Measurements from ENCODE around the gene BICRAL. TPM values are rescaled to one million over a fixed set of nuclear protein-coding genes. Genes with fewer than 3 reads are reported as not detected.

BICRAL gene
- total RNA-seq, 1 experiment from 2014 or later = 9.7 TPM

DNA sequence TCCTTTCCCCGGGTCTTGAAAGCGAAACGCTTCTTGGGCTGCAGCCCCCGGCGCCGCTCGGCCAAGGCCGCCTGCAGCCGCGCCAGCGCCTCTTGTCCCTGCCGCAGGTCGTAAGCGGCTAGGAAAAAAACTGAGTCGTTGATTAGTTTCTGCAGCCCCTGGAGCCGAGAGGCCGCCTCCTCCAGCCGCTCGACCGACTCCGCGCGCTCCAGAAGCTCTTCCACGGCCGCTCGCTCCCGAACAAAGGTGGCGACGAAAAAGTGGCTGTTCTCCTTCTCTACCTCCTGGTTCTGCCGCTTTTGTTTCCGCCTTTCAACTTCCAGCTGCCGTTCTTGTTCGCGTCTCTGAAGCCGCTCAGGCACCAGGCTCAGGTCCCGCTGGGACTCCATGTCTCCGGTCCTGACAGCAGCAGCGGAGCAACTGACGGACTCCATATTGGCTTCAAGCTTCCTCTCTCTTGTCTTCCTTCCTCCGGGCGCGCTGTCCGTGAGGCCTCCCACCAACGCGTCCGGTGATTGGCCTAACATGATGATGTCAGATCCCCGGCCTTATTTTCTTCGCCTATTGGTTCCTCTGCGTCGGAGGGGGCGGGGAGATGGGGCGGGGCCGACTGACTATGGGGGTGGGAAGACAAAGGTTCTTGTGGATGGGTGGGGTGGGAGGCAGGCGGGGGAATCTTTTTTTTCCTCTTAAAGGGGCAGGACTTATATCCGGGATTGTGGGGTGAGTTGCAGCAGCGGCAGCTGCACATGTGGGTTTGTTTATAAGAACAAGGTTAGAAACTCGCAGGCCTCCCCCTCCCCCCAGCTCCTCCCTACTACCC, 36.0 kb upstream of the BICRAL start, which contains the start of gene TBCC (continued):
- TF ChIP-seq, protein P1, sequence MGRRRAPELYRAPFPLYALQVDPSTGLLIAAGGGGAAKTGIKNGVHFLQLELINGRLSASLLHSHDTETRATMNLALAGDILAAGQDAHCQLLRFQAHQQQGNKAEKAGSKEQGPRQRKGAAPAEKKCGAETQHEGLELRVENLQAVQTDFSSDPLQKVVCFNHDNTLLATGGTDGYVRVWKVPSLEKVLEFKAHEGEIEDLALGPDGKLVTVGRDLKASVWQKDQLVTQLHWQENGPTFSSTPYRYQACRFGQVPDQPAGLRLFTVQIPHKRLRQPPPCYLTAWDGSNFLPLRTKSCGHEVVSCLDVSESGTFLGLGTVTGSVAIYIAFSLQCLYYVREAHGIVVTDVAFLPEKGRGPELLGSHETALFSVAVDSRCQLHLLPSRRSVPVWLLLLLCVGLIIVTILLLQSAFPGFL (CRISPR knock-in tag; IDR thresholded peaks at IDR 0.05; ENCODE audit: borderline replicate concordance) = 0 out of 2 replicates have a peak, but pooled peaks have one; percentile 30
- TF ChIP-seq ZNF232 (CRISPR knock-in tag; IDR thresholded peaks at IDR 0.05) (no peak), SP1 (CRISPR knock-in tag; conservative IDR thresholded peaks at IDR 0.05) (0 out of 2 replicates have a peak, but pooled peaks have one; percentile 18), FOXK1 (CRISPR knock-in tag; IDR thresholded peaks at IDR 0.05) (no peak; the same call in none of the 2 replicates), NFATC4 (CRISPR knock-in tag; IDR thresholded peaks at IDR 0.05) (no peak), NR1H2 (CRISPR knock-in tag; IDR thresholded peaks at IDR 0.05) (no peak), ZNF219 (CRISPR knock-in tag; IDR thresholded peaks at IDR 0.05; ENCODE audit: borderline replicate concordance) (no peak), SMAD4 (CRISPR knock-in tag; IDR thresholded peaks at IDR 0.05) (no peak), MYBL2 (CRISPR knock-in tag; IDR thresholded peaks at IDR 0.05) (0 out of 2 replicates have a peak, but pooled peaks have one; percentile 31)
- TF ChIP-seq, protein P2, sequence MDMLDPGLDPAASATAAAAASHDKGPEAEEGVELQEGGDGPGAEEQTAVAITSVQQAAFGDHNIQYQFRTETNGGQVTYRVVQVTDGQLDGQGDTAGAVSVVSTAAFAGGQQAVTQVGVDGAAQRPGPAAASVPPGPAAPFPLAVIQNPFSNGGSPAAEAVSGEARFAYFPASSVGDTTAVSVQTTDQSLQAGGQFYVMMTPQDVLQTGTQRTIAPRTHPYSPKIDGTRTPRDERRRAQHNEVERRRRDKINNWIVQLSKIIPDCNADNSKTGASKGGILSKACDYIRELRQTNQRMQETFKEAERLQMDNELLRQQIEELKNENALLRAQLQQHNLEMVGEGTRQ (CRISPR knock-in tag; IDR thresholded peaks at IDR 0.05) = no peak
- TF ChIP-seq, protein P3, sequence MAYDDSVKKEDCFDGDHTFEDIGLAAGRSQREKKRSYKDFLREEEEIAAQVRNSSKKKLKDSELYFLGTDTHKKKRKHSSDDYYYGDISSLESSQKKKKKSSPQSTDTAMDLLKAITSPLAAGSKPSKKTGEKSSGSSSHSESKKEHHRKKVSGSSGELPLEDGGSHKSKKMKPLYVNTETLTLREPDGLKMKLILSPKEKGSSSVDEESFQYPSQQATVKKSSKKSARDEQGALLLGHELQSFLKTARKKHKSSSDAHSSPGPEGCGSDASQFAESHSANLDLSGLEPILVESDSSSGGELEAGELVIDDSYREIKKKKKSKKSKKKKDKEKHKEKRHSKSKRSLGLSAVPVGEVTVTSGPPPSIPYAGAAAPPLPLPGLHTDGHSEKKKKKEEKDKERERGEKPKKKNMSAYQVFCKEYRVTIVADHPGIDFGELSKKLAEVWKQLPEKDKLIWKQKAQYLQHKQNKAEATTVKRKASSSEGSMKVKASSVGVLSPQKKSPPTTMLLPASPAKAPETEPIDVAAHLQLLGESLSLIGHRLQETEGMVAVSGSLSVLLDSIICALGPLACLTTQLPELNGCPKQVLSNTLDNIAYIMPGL (CRISPR knock-in tag; IDR thresholded peaks at IDR 0.05) = 0 out of 2 replicates have a peak, but pooled peaks have one; percentile 31
- TF ChIP-seq, protein P4, sequence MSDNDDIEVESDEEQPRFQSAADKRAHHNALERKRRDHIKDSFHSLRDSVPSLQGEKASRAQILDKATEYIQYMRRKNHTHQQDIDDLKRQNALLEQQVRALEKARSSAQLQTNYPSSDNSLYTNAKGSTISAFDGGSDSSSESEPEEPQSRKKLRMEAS (CRISPR knock-in tag; IDR thresholded peaks at IDR 0.05) = peak; percentile 15; the same call in 1 of the 2 replicates
- TF ChIP-seq, protein P5, sequence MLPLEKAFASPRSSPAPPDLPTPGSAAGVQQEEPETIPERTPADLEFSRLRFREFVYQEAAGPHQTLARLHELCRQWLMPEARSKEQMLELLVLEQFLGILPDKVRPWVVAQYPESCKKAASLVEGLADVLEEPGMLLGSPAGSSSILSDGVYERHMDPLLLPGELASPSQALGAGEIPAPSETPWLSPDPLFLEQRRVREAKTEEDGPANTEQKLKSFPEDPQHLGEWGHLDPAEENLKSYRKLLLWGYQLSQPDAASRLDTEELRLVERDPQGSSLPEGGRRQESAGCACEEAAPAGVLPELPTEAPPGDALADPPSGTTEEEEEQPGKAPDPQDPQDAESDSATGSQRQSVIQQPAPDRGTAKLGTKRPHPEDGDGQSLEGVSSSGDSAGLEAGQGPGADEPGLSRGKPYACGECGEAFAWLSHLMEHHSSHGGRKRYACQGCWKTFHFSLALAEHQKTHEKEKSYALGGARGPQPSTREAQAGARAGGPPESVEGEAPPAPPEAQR (CRISPR knock-in tag; IDR thresholded peaks at IDR 0.05) = no peak
- TF ChIP-seq, protein P6, sequence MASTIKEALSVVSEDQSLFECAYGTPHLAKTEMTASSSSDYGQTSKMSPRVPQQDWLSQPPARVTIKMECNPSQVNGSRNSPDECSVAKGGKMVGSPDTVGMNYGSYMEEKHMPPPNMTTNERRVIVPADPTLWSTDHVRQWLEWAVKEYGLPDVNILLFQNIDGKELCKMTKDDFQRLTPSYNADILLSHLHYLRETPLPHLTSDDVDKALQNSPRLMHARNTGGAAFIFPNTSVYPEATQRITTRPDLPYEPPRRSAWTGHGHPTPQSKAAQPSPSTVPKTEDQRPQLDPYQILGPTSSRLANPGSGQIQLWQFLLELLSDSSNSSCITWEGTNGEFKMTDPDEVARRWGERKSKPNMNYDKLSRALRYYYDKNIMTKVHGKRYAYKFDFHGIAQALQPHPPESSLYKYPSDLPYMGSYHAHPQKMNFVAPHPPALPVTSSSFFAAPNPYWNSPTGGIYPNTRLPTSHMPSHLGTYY (CRISPR knock-in tag; IDR thresholded peaks at IDR 0.05) = no peak
- TF ChIP-seq, protein P7, sequence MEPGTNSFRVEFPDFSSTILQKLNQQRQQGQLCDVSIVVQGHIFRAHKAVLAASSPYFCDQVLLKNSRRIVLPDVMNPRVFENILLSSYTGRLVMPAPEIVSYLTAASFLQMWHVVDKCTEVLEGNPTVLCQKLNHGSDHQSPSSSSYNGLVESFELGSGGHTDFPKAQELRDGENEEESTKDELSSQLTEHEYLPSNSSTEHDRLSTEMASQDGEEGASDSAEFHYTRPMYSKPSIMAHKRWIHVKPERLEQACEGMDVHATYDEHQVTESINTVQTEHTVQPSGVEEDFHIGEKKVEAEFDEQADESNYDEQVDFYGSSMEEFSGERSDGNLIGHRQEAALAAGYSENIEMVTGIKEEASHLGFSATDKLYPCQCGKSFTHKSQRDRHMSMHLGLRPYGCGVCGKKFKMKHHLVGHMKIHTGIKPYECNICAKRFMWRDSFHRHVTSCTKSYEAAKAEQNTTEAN (CRISPR knock-in tag; IDR thresholded peaks at IDR 0.05) = no peak
- TF ChIP-seq, protein P8, sequence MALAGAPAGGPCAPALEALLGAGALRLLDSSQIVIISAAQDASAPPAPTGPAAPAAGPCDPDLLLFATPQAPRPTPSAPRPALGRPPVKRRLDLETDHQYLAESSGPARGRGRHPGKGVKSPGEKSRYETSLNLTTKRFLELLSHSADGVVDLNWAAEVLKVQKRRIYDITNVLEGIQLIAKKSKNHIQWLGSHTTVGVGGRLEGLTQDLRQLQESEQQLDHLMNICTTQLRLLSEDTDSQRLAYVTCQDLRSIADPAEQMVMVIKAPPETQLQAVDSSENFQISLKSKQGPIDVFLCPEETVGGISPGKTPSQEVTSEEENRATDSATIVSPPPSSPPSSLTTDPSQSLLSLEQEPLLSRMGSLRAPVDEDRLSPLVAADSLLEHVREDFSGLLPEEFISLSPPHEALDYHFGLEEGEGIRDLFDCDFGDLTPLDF (CRISPR knock-in tag; IDR thresholded peaks at IDR 0.05) = no peak

Data from WTC11 (cell line).